Upper lobe of left lung (tissue), 6 donors: ENCODE results near the gene GSK3A. TPM values are rescaled to one million over a fixed set of nuclear protein-coding genes. Genes with fewer than 3 reads are reported as not detected.

Experiments
- ATAC-seq, 2 donors: fragments of 200-7000 bp; cut with Tn5 transposase; one replicate each; pipeline ENCODE4 v1.9.1; 2022; ENCODE audit warnings: mild to moderate bottlenecking in 2 of 2, moderate library complexity in 2 of 2; ENCODE audit not compliant: low FRiP score in 2 of 2
- DNase-seq, 2 donors: peaks; one replicate each; pipeline ENCODE4 v3.0.0-alpha.2; 2019 to 2020
- H3K27ac ChIP-seq, 4 donors: fragments of 200-600 bp; sonication (generic); one replicate each; pipeline ENCODE4 v1.5.1; 2016 to 2019
- H3K27me3 ChIP-seq, 4 donors: fragments of 200-600 bp; sonication (generic); one replicate each; pipeline ENCODE4 v1.5.1; 2017 to 2019
- H3K36me3 ChIP-seq, 4 donors: fragments of 200-600 bp; sonication (generic); one replicate each; pipeline ENCODE4 v1.5.1; 2016 to 2019
- H3K4me1 ChIP-seq, 4 donors: fragments of 200-600 bp; sonication (generic); one replicate each; pipeline ENCODE4 v1.5.1; 2018 to 2019
- H3K4me3 ChIP-seq, 4 donors: fragments of 200-600 bp; sonication (generic); one replicate each; pipeline ENCODE4 v1.5.1; 2017 to 2019; ENCODE audit warnings: mild to moderate bottlenecking in 2 of 4, moderate library complexity in 1 of 4
- H3K9me3 ChIP-seq, 4 donors: fragments of 200-600 bp; sonication (generic); one replicate each; pipeline ENCODE4 v1.5.1; 2018 to 2019
- EP300 ChIP-seq, 4 donors: sonication (generic); formaldehyde crosslinking; IDR thresholded peaks; one replicate each; pipeline ENCODE4 v1.5.1; 2017; ENCODE audit warnings: antibody characterized with exemption in 4 of 4, control low read depth in 2 of 4
- POLR2A ChIP-seq, 4 donors: fragments of 450-650 bp; IDR thresholded peaks; one replicate each; pipeline ENCODE4 v1.5.1; 2016 to 2017; ENCODE audit warnings: antibody characterized with exemption in 4 of 4, mild to moderate bottlenecking in 2 of 4
- POLR2AphosphoS5 ChIP-seq, 2 donors: sonication (generic); formaldehyde crosslinking; IDR thresholded peaks; one replicate each; pipeline ENCODE4 v1.5.1; 2017; ENCODE audit warnings: antibody characterized with exemption in 2 of 2
- WGBS, 2 donors: methylation state at CpG; one replicate each; pipeline ENCODE4 v1.1.5; 2017 to 2018; 5-methylcytosine and 5-hydroxymethylcytosine counted together
- total RNA-seq, 6 donors: library from RNA; depleted of rRNA in 4 of 6; stranded (reverse); fragments of >200 nt in 4 of 6; gene quantifications; one replicate each; pipeline versions ENCODE4 v1.1.0 to v1.2.1, GENCODE V29; 2016 to 2021
- TF ChIP-seq, protein P1 (sequence below), 6 experiments: fragments of 450-650 bp in 4 of 6; fragments of 200-600 bp in 2 of 6; sonication (generic) in 2 of 6; IDR thresholded peaks; one replicate each; pipeline ENCODE4 v1.5.1; 2016 to 2019; ENCODE audit warnings: antibody characterized with exemption in 6 of 6
- donor health status: DM: no; HTN: no; CAD: no; lungs with moderate emphysema.
- donor health status: DM: no; HTN: yes; CAD: no; lungs with severe emphysema.

The GSK3A gene
- total RNA-seq, 6 donors from 2014 or later: 33.2 to 46.9 (median 39.1) TPM

- 75 to 80% methylated on average over 6 of the region's 6 CpGs for WGBS, 2 donors
- H3K27ac ChIP-seq: peak overlapping the region; percentile 98 to 100 (median 100)
- no peak overlapping the region for H3K4me3 ChIP-seq
- TF ChIP-seq EP300 (IDR thresholded peaks at IDR 0.05): no peak
- no peak for TF ChIP-seq POLR2A (IDR thresholded peaks at IDR 0.05)
- TF ChIP-seq, protein P1, sequence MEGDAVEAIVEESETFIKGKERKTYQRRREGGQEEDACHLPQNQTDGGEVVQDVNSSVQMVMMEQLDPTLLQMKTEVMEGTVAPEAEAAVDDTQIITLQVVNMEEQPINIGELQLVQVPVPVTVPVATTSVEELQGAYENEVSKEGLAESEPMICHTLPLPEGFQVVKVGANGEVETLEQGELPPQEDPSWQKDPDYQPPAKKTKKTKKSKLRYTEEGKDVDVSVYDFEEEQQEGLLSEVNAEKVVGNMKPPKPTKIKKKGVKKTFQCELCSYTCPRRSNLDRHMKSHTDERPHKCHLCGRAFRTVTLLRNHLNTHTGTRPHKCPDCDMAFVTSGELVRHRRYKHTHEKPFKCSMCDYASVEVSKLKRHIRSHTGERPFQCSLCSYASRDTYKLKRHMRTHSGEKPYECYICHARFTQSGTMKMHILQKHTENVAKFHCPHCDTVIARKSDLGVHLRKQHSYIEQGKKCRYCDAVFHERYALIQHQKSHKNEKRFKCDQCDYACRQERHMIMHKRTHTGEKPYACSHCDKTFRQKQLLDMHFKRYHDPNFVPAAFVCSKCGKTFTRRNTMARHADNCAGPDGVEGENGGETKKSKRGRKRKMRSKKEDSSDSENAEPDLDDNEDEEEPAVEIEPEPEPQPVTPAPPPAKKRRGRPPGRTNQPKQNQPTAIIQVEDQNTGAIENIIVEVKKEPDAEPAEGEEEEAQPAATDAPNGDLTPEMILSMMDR (IDR thresholded peaks at IDR 0.05): no peak
- no peak for TF ChIP-seq POLR2AphosphoS5 (IDR thresholded peaks at IDR 0.05)
- H3K9me3 ChIP-seq: no peaks in the 10 kb centered on the region
- H3K36me3 ChIP-seq: peaks cover 0 to 27% (median 19%) of the 10 kb centered on the region in 4 donors
- peaks cover 36 to 69% (median 60%) of the 10 kb centered on the region in 4 donors for H3K4me1 ChIP-seq
- DNase-seq: no peak
- no peaks in the 10 kb centered on the region for H3K27me3 ChIP-seq
- no peak for ATAC-seq
These were observed 7.4 kb upstream of the GSK3A start for GRCh38 chr19:42249769-42250168.

- TF ChIP-seq EP300 (IDR thresholded peaks at IDR 0.05): no peak
- no peak for TF ChIP-seq POLR2AphosphoS5 (IDR thresholded peaks at IDR 0.05)
- TF ChIP-seq, protein P1 (IDR thresholded peaks at IDR 0.05): no peak
- TF ChIP-seq POLR2A (IDR thresholded peaks at IDR 0.05): no peak
- H3K27me3 ChIP-seq: no peaks in the 10 kb centered on the region
- DNase-seq: peak in 1 of 2 donors; percentile 82
- H3K27ac ChIP-seq: peak overlapping the region in 3 of 4 donors; percentile 98 to 100 (median 100)
- peaks cover 36 to 70% (median 60%) of the 10 kb centered on the region in 4 donors for H3K4me1 ChIP-seq
- no peaks in the 10 kb centered on the region for H3K9me3 ChIP-seq
- peaks cover 0 to 27% (median 19%) of the 10 kb centered on the region in 4 donors for H3K36me3 ChIP-seq
- no peak overlapping the region for H3K4me3 ChIP-seq
- ATAC-seq: no peak
- WGBS, 2 donors: 84 to 86% methylated on average over 25 to 36 of the region's 36 CpGs
These were observed 6.8 kb upstream of the GSK3A start for GRCh38 chr19:42249149-42249750.

DNA sequence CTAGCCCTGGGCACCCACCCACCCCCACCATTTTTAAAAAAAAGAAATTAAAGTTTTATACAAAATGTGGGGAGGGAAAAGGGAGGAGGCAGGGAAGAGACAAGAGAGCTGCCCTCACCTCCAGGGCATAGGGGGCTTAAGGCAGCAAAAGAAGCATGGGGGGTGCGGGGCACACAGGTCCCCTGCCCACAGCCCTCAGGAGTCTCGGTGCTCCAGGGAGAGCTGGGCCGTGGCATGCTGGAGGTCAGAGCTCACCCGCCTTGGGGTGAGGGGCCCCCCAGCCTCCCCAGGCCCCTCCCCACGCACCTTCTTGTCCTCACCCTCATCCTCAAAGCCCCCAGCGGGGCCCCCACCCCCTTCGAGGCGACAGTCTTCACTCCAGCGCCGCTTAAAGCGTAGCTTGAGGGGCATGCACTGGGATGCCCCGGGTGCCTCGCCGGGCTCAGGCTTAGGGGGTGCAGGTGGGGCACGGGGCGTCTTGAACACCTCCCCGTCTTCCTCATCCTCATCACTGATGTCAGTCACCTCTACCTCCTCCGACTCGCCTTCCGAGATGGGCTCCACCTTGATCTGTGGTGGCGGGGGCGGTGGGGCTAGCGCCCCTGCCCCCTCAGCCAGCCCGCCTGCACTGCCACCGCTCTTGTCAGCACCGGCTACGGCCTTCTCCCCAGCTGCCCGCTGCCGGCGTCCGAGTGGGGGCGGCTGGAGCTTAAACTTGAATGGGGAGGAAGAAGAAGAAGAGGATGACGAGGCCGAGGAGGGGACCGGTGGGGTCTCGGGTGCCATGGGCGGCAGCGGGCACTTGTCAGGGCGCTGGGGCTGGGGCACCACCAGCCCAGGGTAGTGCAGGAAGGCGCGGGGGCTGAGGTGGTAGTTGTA is 6.1 kb upstream of the GSK3A start:
- peaks cover 42 to 77% (median 67%) of the 10 kb centered on the region in 4 donors for H3K4me1 ChIP-seq
- peak overlapping the region in 2 of 4 donors; percentile 98 to 100 for H3K27ac ChIP-seq
- no peaks in the 10 kb centered on the region for H3K9me3 ChIP-seq
- peaks cover 0 to 27% (median 19%) of the 10 kb centered on the region in 4 donors for H3K36me3 ChIP-seq
- TF ChIP-seq POLR2A (IDR thresholded peaks at IDR 0.05) (no peak), EP300 (IDR thresholded peaks at IDR 0.05) (no peak), POLR2AphosphoS5 (IDR thresholded peaks at IDR 0.05) (no peak)
- TF ChIP-seq, protein P1 (IDR thresholded peaks at IDR 0.05): no peak
- ATAC-seq: no peak
- H3K27me3 ChIP-seq: no peaks in the 10 kb centered on the region
- peak in 1 of 2 donors; percentile 85 for DNase-seq
- WGBS, 2 donors: 89% methylated on average over 33 to 41 of the region's 41 CpGs
- H3K4me3 ChIP-seq: no peak overlapping the region

- WGBS, 2 donors: 90 to 98% methylated on average over 2 to 5 of the region's 6 CpGs
- Histone ChIP-seq H3K27me3 (no peaks in the 10 kb centered on the region), H3K4me1 (peaks cover 41 to 75% (median 65%) of the 10 kb centered on the region in 4 donors), H3K9me3 (no peaks in the 10 kb centered on the region), H3K27ac (peak overlapping the region in 2 of 4 donors; percentile 34 to 66), H3K36me3 (peaks cover 0 to 27% (median 19%) of the 10 kb centered on the region in 4 donors), H3K4me3 (no peak overlapping the region)
- TF ChIP-seq, protein P1 (IDR thresholded peaks at IDR 0.05): no peak
- TF ChIP-seq EP300 (IDR thresholded peaks at IDR 0.05) (no peak), POLR2A (IDR thresholded peaks at IDR 0.05) (no peak), POLR2AphosphoS5 (IDR thresholded peaks at IDR 0.05) (no peak)
- ATAC-seq (no peak), DNase-seq (no peak)
These were observed 5.3 kb upstream of the GSK3A start for GRCh38 chr19:42247640-42248199.
